Stimulated activated CD4-positive, alpha-beta T cell treated with anti-CD3 and anti-CD28 coated beads, Interleukin-2, amount 100 ng/mL, for 4 hours (primary cell): ENCODE measurements around the gene PLOD2.

Source experiments
- DNase-seq: peaks from one replicate; pipeline ENCODE4 v3.0.0-alpha.2; 2020; ENCODE audit warnings: low read depth

PLOD2 gene

GRCh38 chr3:146040630-146041029, 120.4 kb downstream of the PLOD2 start:
- DNase-seq = no peak

GRCh38 chr3:146037697-146038096, 123.3 kb downstream of the PLOD2 start:
- DNase-seq = no peak

GRCh38 chr3:146036281-146036680, 124.7 kb downstream of the PLOD2 start:
- no peak for DNase-seq

GRCh38 chr3:146035366-146035765, 125.6 kb downstream of the PLOD2 start:
- no peak for DNase-seq

GRCh38 chr3:146033950-146034349, 127.0 kb downstream of the PLOD2 start:
- no peak for DNase-seq

- no peak for DNase-seq
Measured at GRCh38 chr3:146026547-146026946, 134.4 kb downstream of the PLOD2 start.

GRCh38 chr3:146024260-146024659, 136.7 kb downstream of the PLOD2 start:
- DNase-seq = no peak

- no peak for DNase-seq
Measured at GRCh38 chr3:146020969-146021368, 140.0 kb downstream of the PLOD2 start.

- DNase-seq = no peak
Measured at GRCh38 chr3:146019508-146019907, 141.5 kb downstream of the PLOD2 start.
